KG1 (cell line): ENCODE data around the gene PBLD.
A peak's percentile ranks its signal among the peaks of the same experiment; 100 is the strongest.
"Not testable (repeated sequence)": the region's sequence is repeated elsewhere in the genome, so short reads cannot be mapped to it uniquely, and the experiment has no call there.

Experiments used
- DNase-seq: peaks from one replicate; lab custom pipeline; 2025; lab: John Stamatoyannopoulos, UW

PBLD gene

DNA sequence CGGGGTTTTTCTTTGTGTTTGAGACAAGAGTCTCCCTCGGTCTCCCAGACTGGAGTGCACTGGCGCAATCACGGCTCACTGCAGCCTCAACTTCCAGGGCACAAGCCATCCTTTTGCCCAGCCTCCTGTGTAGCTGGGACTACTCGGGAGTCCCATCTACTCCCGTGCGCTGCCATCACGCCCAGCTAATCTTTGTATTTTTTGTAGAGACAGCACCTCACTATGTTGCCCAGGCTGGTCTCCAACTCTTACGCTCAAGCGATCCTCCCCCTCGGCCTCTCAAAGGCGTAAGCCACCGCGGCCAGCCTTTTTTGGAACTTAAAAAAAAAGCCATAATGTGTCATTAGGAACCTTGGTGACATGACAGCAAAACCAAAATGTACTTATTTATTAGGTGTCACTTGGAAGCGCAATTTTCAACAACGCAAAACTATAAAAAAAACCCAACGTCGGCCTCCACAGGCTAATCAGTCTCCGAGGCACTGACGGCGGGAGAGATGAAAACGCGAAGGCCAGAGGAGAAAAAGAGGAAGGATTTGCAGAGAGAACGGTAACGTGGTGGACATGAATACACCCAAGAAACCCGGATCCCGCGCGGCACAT lies 1.8 kb downstream of the PBLD start:
- DNase-seq = no peak

DNA sequence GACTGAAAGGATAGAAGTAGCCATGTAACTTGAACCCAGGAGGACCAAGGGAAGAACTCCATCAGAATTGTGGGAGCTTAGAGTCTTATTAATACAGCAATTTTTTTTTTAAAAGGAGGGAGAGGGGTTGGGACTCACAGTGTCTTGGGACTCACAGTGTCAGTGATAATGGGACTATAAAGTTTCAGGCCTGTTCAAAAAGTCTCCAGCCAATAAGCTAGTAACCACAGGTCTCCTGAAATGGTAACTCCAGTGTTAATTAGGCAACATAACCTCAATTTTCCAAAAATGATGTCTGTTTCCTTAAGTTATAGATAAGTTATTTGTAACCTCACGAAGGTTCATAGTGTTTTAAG lies 3.2 kb downstream of the PBLD start:
- DNase-seq = no peak

DNA sequence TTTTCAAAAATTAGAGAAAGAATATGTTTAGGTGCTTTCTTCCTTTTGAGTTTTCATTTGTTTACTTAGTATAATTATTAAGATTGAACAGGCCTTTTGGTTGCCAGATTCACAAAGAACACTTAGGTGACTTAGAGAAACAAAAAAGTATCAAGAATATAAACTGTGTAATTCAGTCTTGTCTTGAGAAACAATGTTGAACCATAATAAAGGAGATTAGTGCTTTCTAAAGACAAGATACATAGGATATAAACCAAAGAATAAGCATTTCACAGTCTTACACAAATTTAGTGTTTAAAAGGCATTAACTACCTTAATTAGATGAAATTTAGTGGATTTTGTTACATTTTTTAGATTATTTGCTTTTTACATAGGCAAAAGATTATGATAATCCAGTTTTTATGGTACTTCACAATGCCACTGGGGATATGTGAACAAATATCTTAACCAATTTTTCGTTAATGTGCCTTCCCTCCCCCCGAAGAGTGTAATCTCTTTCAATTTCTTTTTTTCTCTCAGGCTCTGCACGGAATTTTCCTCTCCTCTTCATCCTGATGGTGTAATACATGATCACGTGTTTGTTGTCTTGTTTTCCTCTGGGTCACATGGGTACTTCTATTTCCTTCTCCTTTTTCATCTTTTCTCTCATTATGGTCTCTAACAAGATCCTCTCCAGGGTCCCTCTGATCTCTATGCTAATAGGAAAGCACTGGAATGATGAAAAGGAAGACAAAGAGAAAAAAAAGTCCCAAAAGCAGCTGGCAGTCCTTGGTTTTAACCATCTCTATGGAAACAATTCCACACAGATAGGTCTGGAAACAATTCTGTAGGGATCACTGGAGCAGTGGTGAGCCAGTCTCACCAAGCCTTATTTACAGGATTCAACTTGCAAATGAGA lies 4.6 kb downstream of the PBLD start:
- no peak for DNase-seq

DNA sequence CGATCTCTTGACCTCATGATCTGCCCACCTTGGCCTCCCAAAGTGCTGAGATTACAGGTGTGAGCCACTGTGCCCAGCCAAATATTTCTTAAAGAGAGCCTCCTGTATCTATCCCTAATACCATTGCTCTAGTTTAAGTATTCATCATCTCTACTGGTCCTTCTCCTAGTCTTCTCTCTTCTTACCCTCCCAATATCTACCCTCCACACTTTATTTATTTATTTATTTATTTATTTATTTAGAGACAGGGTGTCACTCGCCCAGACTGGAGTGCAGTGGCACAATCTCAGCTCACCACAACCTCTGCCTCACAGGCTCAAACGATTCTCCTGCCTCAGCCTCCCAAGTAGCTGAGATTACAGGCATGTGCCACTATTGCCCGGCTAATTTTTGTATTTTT lies 8.3 kb downstream of the PBLD start:
- DNase-seq = not testable (repeated sequence)

DNA sequence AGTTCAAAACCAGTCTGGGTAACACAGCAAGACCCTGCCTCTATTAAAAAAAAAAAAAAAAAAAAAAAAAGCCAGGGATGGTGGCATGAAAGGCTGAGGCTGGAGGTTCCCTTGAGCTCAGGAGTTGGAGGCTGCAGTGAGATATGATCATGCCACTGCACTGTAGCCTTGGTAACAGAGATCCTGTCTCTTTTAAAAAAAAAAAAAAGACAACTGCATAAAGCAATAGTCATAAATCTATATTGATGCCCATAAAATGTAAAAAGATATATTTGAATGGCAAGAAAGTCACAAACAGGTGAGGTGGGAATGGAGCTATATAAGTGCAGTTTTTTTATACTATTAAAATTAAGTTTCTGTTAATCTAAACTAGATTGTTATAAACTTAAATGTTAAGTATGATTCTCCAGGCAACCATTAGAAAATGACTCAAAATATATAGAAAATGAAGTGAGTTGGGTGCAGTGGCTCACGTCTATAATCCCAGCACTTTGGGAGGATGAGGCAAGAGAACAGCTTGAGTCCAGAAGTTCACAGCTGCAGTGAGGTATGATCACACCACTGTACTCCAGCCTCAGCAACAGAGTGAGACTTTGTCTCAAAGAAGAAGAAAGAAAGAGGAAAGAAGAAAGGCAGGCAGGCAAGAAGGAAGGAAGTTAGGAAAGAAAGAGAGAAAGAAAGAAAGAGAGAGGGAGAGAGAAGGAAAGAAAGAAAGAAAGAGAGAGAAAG lies 14.2 kb downstream of the PBLD start:
- no peak for DNase-seq

DNA sequence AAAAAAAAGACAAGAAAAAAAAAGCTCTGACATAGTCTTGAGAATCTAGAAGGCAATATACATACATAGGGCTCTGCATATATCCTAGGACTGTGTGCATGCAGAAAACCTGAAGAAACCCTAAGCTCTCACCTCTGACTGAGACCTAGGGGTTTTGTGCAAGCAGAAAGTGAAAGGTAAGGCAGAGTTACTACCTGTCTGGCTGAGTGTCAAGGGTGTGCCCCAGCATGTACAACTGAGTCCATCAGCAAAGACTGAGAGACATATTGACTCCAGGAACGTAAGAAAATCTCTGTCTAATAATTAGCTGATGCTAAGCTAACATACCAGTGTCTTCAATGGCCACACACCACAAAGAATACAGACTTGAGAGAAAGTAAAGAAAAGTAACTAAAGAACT lies 17.1 kb downstream of the PBLD start:
- DNase-seq = no peak

DNA sequence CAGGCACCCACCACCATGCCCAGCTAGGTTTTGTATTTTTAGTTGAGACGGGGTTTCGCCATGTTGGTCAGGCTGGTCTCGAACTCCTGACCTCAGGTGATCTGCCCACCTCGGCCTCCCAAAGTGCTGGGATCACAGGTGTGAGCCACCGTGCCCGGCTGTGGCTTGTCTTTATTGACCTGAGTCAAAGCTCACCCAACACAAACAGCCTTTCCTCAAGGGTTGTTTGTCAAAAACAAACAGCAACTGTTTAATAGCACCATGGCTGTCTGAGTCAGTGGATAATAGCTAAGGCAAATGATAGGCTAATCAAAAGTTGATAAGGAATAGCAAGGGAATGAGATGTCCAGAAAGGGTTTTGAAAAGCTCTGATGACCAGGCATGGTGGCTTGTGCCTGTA lies 17.8 kb downstream of the PBLD start:
- not testable (repeated sequence) for DNase-seq

DNA sequence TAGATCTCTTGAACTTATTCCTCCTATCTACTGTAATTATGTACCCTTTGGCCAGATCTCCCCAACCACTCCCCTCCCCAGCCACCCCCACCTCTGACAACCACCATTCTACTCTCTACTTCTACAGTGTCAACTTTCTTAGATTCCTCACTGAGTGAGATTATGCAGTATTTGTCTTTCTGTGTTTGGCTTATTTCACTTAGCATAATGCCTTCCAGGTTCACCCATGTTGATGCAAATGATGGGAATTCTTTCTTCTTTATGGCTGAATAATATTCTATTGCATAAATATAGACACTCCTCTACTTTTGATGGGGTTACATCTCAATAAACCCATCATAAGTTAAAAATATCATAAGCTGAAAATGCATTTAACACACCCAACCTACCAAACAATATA lies 22.2 kb downstream of the PBLD start:
- no peak for DNase-seq

DNA sequence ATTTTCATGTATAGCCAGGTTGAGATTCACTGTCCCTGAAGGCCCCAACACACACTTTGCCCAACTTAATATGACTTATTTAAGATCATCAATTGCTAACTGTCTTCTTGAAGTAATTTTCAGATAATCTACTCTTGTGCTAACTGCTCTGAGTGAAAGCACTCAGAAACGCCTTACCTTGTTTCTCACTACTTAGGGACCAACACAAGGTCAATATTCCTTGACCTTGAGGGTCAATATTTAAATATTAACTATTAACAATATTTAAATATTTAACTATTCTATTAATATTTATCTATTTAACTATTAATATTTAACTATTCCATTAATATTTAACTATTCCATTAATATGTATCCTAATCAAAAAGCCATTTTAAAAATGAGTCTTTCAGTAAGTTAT lies 26.9 kb downstream of the PBLD start:
- DNase-seq = no peak

DNA sequence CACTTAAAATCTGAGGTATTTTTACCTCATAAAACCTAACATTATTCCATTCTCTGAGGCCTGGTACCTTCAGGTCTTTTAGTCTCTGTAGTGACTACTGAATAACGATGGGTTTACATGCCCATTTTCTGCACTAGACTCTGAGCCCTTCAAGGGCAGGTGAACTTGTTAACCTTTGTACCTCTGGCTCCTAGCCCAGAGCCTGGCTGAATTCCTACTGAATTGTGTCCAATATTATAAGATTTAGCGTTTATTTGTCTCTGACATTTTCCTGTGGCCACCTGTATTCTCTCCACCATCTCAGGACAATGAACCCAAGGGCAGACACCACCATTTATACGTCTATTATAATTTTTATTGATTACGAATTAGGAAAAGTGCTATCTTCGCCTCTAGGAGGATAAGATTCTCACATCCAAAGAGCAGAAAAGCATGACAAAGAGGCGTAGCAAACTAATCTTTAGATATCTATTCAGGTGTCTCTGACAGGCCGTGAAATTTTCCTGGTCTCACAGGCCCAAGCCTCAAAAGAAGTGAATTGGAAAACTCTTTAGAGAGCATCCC lies 28.8 kb downstream of the PBLD start:
- DNase-seq = no peak

DNA sequence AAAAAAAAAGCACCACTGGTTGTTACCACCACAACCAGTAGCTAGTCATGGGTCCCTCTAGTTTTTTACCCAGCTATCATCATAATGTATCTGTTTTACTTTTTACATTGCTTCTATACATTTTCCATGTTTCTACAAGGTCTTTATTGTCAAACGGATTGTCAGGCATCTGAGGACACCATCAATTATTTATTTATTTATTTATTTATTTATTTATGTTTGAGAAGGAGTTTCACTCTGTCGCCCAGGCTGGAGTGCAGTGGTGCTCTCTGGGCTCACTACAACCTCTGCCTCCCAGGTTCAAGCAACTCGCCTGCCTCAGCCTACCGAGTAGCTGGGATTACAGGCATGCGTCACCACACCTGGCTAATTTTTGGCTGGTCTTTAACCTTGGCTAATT lies 29.9 kb downstream of the PBLD start:
- no peak for DNase-seq

DNA sequence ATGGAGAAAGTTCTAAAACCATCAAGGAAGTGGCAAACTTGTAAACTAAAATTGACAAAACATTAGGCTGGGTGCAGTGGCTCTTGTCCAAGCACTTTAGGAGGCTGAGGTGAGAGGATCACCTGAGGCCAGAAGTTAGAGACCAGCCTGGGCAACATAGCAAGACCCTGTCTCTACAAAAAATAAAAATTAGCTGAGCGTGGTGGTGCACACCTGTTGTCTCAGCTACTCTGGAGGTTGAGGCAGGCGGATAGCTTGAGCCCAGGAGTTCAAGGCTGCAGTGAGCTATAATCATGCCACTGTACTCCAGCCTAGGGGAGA lies 30.3 kb downstream of the PBLD start:
- no peak for DNase-seq

DNA sequence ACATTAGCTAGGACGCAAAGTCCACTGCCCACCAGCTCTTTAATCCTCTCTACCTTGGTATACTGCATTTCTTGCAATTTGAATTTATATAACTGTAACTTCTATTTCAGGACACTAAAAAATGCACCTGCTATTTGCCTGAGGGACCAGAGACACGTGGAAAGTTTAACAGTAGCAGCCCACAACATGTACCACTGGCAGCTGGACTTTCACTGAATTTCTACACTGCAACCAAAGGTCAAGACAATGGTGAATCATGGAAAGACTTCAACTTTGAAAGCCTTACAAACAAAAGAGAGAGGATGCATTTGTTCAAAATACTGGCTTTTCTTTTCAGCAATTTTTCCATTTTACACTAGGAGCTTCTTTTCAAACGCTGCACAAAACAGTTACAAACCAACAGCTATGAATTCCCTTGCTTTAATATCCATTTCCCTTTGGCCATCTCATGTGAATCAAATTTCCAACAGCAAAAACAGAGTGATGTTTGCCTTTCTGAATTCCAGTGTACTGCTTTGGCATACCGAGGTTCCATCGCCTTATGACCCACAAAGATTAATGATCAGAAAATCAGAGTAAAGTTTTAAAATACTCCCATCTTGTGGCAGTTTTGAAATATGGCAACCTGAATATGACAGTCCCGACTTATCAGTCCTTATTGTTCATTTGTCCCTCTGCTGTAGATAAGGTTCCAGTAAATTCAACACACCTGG lies 30.8 kb downstream of the PBLD start:
- peak; percentile 22 for DNase-seq

DNA sequence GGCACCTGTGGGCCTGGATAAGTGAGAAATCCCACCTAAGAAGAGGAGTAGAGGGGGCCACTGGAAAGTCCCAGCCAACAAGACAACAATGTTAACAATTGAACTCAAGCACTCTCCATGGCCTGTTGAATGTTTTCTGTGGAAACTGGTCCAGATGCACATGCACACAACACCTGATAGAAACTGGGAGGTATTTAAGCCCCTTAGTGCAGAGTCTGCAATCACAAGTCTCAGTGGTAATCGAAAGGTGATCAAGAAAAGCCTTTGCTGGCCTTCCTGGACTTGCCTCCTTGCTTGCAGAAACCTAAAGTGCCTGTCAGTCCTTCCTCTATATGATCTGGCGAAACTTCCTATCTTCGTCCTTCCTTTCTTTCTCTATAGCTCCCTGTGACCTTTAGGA lies 31.4 kb downstream of the PBLD start:
- no peak for DNase-seq

DNA sequence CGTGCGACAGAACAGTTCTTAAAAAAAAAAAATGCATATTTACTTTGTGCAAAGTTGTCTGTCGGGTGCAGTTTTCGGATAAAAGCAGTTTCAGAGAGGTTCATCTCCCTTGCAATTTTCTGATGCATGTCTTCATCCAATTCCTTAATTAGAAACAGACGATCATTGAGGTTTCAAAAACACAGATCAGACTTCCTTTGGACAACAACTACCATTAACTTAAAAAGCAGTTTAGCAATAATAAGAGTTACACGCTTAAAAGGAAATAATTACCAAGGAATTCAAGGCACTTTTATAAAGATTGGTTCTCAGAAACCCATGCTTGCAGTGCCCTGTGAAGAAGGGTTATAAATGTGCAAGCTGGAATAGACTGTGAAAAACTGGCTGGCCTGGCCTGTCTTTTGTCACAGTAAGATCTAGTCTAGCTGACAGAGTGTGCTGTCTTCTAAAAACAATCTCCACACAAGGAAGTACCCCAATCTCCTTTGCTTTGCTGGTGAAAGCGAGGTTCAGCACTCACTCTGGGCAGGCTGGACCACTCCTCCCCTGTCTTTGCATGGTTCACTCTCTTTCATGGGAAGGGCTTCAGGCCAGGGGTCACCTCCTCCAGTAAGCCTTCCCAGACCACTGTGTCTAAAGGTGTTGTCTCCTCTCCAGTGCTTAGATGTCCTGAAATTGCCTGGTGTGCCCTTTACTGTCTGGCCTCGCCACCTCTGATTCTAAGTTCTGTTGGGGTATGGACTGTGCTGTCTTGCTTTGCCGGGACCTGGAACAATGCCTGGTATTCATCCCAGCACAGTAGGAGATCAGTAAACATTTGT lies 35.7 kb downstream of the PBLD start:
- DNase-seq = no peak

DNA sequence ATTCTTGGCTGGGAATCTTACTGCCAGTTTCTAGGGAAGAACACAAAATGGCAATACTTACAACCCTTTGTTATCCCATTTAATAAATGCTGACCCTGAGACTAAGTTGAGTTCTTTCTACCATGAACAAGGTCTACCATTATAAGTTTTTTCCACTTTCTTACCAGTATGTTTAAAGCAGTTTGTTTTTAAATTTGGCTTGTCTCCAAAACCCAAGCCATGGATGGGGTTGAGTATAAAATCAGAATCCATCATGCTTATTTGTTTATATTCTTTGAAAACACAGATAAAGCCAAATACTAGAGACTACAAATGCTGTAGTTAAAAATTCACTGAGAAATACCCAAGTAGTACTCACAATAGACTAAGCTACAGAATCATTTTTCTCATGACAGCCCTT lies 42.0 kb downstream of the PBLD start:
- no peak for DNase-seq

DNA sequence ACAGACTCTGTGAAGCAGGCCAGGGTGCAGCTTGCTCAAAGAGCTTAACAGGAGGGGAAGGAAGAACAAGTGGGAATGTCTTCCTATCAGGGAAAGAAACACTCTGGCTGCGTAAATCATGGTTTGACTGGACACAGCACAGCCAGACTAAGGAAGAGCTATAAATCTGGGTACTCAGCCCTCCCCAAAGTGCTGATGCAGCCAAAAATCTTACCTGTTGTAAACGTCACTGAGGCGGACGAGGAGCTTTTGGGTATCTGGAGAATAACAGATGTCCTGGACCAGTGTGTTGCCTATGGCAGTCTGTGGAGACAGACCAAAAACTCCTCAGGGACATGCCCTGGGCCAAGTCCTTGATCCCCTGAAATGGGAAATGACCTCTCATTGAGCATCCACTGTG lies 44.0 kb downstream of the PBLD start:
- no peak for DNase-seq

DNA sequence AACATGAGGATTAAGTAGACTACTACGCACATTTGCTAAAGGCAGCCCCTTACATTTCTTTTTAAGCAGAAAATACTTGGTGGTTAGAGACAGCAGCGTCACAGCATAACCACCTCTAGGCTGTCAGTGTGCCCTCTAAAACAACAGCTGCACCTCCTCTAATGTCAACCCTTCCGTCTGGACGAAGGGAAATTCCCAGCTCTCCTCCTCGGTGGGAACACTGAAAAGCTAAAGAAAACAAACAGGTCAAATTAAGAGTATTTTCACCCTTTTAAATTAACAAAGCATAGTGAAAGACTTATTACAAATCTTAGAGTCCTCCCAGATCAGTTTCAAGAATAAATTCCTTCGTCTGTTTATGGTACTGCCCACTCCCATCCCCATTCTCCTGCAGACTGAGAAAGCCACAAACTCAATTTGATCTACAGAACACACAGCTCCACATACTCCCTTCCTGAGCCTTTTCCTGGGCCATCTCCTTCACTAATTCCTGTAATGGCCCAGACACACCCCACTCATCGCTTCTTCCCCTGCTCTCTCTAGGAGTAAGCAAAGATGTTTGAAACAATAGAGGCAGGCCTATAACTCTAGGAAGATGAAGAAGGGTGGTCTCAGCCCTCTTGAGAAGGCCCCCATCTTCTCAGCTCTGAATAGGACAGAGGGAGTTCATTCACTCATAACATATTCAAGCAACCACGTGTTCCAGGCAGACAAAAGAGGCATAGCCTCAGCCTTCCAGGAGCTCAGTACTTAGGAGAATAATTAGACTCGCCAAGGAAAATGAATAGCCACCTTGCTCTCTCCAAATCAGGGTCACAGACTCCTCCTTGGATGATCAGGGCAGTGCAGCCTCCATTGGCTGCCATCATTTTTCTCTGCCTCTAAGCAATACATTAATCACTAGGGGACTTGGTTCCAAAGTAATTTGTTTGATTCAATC lies 48.4 kb downstream of the PBLD start:
- no peak for DNase-seq

DNA sequence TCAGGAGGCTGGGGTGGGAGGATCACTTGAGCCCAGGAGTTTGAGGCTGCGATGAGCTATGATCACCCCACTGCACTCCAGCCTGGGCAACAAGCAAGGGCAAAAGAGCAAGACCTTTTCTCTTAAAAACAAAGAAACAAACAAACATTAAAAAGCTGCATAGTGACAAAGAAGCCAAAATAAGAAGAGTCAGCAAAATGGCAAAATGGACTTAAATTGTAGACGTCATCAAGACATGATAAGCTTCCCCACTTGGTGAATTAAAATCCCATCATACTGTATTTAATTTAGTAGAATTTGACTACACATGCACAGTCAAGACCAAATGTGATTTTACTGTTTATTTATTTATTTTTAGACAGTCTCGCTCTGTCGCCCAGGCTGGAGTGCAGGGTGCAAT lies 52.0 kb downstream of the PBLD start:
- no peak for DNase-seq
